ENCODE results near the gene ABCC5. TPM values are rescaled to one million over a fixed set of nuclear protein-coding genes. Genes with fewer than 3 reads are reported as not detected.

The ABCC5 gene
- total RNA-seq, 1 donor from 2014 or later: 23.8 TPM

DNA sequence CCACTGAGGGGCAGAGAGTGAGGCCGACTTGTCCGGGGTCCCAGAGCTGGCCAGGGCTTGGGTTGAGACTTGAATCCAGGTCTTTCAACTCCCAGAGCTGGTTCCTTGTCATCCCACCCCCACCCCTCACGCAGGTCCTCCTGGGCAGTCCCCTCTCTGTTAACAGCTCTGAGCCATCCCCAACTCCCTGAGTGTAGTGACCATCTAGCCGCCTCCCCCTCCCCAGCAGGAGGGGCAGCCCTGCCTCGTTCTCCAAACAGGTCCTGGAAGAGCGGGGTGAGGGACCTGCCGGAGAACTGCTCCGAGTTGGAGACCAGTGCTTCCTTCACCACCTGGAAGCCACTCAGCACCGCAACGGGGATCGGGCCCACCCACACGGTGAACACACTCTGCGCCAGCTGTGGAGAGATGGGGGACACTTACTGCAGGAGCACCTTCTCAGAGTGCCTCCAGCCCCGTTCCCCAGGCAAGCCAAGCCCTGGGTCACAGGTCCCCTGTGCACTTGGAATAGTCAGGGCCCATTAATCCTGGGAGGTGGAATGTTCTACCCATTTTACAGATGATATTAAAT, 108.6 kb downstream of the ABCC5 start:
- no peak overlapping the region for H3K27ac Mint-ChIP-seq (ENCODE audit: unreplicated experiment)
- H3K27me3 Mint-ChIP-seq (ENCODE audit: low read depth): peaks cover 23% of the 10 kb centered on the region
- TF ChIP-seq, protein P1, sequence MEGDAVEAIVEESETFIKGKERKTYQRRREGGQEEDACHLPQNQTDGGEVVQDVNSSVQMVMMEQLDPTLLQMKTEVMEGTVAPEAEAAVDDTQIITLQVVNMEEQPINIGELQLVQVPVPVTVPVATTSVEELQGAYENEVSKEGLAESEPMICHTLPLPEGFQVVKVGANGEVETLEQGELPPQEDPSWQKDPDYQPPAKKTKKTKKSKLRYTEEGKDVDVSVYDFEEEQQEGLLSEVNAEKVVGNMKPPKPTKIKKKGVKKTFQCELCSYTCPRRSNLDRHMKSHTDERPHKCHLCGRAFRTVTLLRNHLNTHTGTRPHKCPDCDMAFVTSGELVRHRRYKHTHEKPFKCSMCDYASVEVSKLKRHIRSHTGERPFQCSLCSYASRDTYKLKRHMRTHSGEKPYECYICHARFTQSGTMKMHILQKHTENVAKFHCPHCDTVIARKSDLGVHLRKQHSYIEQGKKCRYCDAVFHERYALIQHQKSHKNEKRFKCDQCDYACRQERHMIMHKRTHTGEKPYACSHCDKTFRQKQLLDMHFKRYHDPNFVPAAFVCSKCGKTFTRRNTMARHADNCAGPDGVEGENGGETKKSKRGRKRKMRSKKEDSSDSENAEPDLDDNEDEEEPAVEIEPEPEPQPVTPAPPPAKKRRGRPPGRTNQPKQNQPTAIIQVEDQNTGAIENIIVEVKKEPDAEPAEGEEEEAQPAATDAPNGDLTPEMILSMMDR (IDR thresholded peaks at IDR 0.05): no peak
- DNase-seq (ENCODE audit: low spot score): no peak
- H3K36me3 Mint-ChIP-seq (ENCODE audit: low read depth): no peaks in the 10 kb centered on the region
- H3K4me1 Mint-ChIP-seq (ENCODE audit: low read depth): no peaks in the 10 kb centered on the region
- H3K4me3 Mint-ChIP-seq (ENCODE audit: unreplicated experiment): no peak overlapping the region
- H3K9me3 Mint-ChIP-seq (ENCODE audit: low read depth): no peaks in the 10 kb centered on the region

DNA sequence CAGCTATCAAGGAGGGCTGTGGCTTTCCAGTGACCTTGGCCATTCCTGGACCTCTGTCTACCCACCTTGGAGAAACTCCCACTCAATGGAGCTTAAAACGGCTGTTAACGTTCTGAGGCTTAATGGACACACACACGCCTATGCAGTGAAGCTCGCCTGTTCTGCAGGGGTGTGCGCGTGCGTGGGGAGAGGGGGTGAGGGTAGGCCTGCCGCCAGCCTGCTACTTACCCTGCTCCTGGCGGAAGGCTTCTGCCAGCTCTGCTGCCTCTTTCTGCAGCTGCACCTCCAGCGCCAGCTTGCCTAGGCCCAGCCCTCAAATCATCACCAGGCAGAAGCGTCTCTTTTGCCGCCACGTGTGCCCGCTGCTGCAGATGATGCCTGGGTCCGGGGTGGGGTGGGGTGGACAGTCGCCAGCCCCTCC, 109.8 kb downstream of the ABCC5 start:
- H3K36me3 Mint-ChIP-seq (ENCODE audit: low read depth): no peaks in the 10 kb centered on the region
- TF ChIP-seq, protein P1 (IDR thresholded peaks at IDR 0.05): no peak
- no peaks in the 10 kb centered on the region for H3K9me3 Mint-ChIP-seq (ENCODE audit: low read depth)
- no peak overlapping the region for H3K27ac Mint-ChIP-seq (ENCODE audit: unreplicated experiment)
- no peak for DNase-seq (ENCODE audit: low spot score)
- no peaks in the 10 kb centered on the region for H3K4me1 Mint-ChIP-seq (ENCODE audit: low read depth)
- H3K27me3 Mint-ChIP-seq (ENCODE audit: low read depth): peaks cover 23% of the 10 kb centered on the region
- H3K4me3 Mint-ChIP-seq (ENCODE audit: unreplicated experiment): no peak overlapping the region

DNA sequence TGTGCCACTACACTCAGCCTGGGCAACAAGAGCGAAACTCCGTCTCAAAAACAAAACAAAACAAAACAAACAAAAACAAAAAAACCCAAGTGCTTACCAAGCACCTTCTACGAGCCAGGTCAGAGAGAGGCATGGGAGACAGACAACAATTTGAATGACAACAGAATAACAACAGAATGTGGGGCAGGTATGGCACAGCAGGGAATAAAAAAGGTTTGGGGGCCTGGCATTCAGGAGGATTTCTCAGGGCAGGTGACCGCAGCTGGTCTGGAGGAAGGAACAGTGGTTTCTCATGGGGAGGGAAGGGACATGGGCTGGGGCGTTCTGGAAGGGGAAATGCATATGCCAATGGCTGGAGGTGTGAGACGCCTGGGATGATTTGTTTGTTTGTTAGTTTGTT, 110.5 kb downstream of the ABCC5 start:
- TF ChIP-seq, protein P1 (IDR thresholded peaks at IDR 0.05): no peak
- Mint-ChIP-seq H3K4me3 (ENCODE audit: unreplicated experiment) (no peak overlapping the region), H3K4me1 (ENCODE audit: low read depth) (no peaks in the 10 kb centered on the region), H3K27ac (ENCODE audit: unreplicated experiment) (no peak overlapping the region), H3K9me3 (ENCODE audit: low read depth) (no peaks in the 10 kb centered on the region), H3K27me3 (ENCODE audit: low read depth) (peaks cover 23% of the 10 kb centered on the region), H3K36me3 (ENCODE audit: low read depth) (no peaks in the 10 kb centered on the region)
- DNase-seq (ENCODE audit: low spot score): no peak

DNA sequence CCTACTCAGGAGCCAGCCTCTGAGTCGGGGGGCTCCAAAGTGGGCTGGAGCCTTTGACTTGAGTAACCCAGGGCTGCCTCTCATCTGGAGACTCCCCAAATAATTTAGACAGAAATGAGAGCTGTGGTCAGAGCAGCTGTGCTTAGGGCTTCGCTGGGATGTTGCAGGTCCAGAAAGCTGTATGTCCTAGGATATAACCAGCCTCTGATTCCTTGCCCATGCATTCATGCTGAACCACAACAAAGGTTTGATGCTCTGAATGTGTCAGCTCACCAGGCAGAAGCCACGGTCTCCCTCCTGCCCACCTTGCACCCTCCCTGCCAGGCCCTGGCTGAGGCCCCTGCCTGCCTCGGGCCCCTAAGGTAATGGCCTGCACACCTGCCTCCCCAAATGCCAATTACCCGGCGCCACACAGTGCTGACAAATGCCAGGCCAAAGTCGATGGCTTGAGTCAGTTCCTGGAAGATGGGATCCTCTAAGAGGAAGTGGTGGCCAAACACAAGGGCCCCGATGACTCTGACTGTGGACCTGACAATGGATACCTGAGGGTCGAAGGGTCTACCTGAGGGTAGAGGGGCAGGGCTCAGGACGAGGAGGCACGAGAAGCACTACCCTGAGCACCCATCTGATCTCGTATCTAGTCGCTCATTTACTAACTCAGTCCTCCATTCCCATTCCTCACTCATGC, 111.3 kb downstream of the ABCC5 start:
- Mint-ChIP-seq H3K4me1 (ENCODE audit: low read depth) (no peaks in the 10 kb centered on the region), H3K27ac (ENCODE audit: unreplicated experiment) (no peak overlapping the region), H3K27me3 (ENCODE audit: low read depth) (peaks cover 23% of the 10 kb centered on the region), H3K9me3 (ENCODE audit: low read depth) (no peaks in the 10 kb centered on the region), H3K4me3 (ENCODE audit: unreplicated experiment) (no peak overlapping the region), H3K36me3 (ENCODE audit: low read depth) (no peaks in the 10 kb centered on the region)
- TF ChIP-seq, protein P1 (IDR thresholded peaks at IDR 0.05): no peak
- no peak for DNase-seq (ENCODE audit: low spot score)

DNA sequence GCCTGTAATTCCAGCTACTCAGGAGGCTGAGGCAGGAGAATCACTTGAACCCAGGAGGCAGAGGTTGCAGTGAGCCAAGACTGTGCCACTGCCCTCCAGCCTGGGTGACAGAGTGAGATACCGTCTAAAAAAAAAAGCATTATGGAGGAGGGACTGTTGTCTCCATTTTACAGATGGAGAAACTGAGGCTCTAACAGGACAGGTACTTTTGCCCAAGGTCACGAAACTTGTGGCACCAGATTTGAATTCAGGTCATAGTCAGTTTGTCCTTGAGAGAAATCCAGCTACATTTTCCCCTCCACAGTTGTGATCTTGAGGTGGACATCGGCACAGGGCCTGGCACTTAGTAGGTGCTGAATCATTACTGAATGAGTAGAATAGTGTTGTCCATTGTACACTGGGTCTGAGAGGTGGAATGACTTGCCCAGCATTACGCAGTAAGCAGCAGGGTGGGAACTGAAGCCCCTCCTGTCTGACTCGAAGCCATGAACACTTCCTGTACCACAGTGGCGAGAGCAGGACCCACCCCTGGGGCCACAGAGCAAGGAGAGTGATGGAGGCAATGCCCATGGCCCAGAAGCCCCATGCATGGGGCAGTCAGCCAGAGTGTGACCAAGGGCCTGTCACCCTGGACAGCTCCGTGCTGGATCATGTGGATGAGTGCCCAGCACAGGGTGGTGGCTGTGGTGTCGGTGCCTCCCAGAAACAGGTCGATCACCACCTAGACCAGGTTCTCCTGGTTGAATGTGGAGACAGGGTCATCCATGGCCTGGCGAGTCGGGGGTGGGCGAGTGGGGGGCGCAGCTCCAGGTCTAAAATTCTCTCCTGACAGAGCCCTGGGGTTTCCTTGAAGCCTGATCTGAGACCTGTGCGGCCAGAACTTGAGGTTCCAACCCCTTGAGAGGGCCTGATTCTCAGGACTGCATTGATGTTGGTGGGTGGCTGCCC, 112.6 kb downstream of the ABCC5 start:
- Mint-ChIP-seq H3K27ac (ENCODE audit: unreplicated experiment) (no peak overlapping the region), H3K4me1 (ENCODE audit: low read depth) (no peaks in the 10 kb centered on the region)

More for the DNA sequence above, 112.6 kb downstream of the ABCC5 start:
- Mint-ChIP-seq H3K4me3 (ENCODE audit: unreplicated experiment) (no peak overlapping the region), H3K36me3 (ENCODE audit: low read depth) (no peaks in the 10 kb centered on the region), H3K9me3 (ENCODE audit: low read depth) (no peaks in the 10 kb centered on the region), H3K27me3 (ENCODE audit: low read depth) (peaks cover 18% of the 10 kb centered on the region)
- TF ChIP-seq, protein P1 (IDR thresholded peaks at IDR 0.05): no peak
- DNase-seq (ENCODE audit: low spot score): no peak
